NCI-H128 (cell line): ENCODE results near the gene SSNA1.

Source experiments
- DNase-seq: peaks from one replicate; lab custom pipeline; 2025; ENCODE audit not compliant: unreplicated experiment; lab: John Stamatoyannopoulos, UW

SSNA1 gene

GRCh38 chr9:137167747-137168572, 20.5 kb upstream of the SSNA1 start:
- no peak for DNase-seq

- no peak for DNase-seq
These were observed 19.9 kb upstream of the SSNA1 start for GRCh38 chr9:137168573-137168903.

GRCh38 chr9:137168904-137169856, 19.3 kb upstream of the SSNA1 start:
- DNase-seq = peak; percentile 60

- DNase-seq = no peak
These were observed 18.5 kb upstream of the SSNA1 start, which contains the start of gene LRRC26 for GRCh38 chr9:137169896-137170358. Gene LRRC26 (minus strand): TSS chr9:137170051. CDS start chr9:137169943, 108 bp downstream.

GRCh38 chr9:137170486-137171148, 17.9 kb upstream of the SSNA1 start:
- no peak for DNase-seq

DNA sequence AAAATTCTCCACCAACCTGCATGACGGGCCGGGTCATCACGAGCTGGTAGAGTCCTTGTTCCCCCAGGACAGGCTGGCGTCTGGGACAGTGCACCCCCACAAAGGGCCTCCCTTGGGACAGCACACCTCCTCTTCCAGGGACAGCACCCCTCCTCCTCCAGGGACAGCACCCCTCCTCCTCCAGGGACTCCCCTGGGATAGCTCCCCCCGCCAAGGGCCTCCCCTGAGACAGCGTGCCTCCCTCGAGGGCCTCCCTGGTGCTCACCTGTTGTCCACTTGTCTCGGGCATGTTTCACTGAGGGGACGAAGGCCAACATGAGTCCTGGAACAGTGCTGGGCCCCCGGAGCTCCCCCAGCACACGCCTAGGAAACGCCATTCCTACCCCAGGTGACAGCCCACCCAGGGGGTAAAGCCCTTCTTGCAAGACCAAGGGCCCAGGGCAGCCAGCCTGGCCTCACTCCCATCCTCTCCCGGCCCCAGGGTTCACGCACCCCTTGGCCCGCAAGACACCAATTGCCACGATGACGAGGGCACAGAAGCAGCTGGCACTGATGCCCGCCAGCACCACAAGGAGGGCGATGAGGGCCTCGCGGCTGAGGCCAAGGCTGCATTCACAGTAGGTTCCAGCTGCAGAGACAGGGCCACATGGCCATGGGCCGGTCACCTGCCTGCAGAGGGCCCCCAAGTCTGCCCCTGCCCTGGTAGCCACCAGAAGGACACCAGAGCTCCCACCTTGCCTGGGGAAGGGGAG, 17.2 kb upstream of the SSNA1 start:
- DNase-seq = no peak

DNA sequence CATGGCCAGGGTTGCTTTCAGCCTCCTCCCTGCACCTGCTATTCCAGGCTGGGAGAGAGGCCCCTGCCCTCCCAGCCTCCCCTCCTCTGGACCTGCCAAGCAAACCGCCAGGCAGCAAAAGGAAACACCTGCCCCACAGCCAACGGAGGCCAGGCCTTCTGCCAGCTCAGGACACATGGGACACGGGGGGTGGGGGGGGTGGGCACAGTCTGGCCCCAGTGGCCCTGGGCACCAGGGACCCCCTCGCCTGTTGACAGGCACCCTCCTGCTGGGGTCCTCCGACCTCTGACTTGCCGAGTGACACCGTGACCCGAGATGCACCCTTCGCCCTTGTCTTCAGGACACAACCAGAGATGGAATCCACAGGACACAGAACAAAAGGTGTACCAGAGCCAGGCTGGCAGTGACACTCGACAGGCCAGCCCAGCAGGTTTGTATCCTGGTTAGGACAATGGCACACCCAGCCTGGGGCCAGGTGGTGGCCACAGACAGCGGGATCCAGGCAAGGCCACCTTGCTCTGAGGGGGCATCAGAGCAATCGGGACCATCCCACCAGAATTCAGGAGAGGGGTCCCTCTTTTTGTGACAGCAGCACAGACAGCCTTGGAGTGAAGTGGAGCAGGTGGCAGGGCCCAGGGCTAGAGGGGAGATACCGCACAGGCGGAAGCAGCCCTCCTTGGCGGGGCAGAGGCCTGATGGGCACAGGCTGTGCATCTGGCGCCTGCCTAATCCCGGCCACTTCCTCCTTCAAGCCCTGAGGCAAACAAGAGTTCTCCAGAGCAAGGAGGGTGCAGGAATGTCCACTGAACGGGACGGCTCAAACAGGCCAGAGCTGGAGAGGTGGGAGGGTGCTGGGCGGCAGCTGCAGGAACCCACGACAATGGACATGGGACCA, 15.3 kb upstream of the SSNA1 start:
- no peak for DNase-seq

DNA sequence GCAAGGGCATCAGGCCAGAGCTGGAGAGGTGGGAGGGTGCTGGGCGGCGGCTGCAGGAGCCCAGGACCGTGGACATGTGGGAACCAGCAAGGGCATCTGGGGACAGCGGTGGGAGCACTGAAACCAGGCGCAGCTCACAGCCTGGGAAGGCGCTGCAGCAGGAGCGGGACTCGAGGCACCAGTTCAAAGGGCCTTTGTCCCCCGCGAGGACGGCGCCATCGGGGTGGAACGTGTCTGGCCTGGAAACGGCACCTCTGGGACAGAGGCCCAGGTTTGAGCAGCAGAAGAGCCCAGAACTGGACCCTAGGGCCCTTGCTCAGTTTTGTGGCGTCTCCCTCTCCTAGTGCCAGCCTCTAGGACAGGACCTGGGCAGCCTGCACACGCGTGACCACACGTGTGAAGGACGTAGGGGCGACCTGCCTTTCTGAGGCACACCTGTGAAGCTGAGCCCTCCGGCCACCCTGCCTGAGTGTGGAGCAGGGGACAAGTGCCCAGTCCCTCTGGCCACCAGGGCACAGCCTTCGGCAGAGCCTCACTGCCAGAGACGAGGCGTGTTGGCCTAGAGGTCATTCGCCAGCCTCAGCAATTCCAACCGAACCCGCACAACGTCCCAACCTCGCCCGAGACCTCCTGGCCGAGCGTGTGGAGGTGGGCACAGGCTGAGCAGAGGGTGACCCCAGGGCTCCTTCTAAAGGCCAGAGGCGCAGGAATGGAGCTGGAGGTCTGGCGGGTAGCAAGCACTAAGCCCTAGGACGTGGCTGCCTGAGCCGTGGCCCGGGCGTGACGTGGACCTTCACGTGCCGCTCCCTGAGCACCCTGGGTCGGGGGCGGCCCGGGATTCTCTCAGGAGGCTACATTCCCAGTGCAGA, 14.4 kb upstream of the SSNA1 start:
- DNase-seq = no peak

GRCh38 chr9:137174722-137175293, 13.7 kb upstream of the SSNA1 start:
- DNase-seq = no peak

DNA sequence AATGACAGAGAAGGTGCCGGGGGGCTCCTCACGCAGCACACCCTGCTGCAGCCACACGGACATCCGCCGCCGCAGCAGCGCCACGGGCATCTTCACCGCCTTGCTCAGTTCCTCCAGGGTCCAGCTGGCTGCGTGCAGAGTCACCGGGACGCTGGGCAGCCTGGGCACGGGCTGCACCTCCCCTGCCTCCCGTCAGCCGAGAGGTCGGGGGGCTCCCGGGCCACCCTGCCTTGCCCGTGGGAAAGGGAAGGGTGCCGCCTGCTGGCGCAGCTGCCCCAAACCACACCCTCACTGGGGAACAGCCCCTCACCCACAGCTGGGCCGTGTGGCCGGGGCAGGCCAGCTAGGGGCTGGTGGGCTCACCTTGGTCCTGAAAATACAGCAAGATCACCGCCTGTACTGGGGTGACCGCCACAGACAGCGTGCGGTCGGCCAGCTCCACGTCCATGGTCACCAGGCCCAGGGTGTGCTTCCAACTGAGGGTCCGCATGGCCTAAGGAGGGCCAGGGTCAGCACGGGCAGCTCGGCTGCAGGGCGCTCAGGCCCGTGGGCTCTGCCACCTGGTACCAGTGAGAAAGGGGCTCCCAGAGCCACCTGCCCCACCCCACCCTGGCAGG, 13.0 kb upstream of the SSNA1 start:
- no peak for DNase-seq

DNA sequence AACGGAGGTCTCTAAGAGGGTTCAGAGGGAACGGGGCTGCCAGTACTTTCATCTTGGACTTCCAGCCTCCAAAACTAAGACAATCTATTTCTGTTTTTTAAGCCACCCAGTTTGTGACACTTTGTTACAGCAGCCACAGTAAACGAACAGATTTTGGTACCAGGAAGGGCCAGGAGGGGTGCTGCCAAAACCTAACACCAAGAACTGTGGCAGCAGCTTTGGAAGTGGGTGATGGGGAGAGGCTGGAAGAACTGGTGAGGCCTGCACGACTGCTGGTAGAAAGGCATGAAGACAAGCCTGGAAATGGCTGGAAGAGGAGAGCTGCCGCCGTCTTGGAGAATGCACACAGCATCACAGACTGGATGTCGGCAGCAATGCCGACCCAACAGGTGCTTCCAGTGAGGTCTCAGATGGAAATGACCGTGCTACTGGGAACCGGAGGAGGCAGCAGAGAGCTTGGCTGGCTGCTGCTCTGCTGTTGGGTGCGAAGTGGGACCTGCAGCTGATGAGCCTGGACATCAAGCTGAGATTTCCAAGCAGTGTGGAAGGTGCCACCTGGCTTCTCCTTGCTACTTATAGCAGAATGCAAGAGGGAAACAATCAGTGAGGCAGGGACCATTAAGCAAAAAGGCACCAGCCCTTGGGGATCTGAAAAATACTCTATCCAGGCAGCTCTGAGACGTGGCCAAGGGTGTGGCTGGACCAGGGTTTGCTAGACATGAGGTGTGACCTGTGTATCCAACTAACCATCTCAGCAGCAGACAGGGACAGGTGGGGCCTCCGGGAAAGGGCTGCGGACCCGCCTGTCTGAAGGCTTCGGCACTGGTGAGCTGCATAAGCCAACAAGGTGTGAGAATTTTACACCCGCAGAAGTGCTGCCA, 11.9 kb upstream of the SSNA1 start:
- DNase-seq = no peak

- DNase-seq = no peak
These were observed 10.1 kb upstream of the SSNA1 start for GRCh38 chr9:137178201-137178938.

DNA sequence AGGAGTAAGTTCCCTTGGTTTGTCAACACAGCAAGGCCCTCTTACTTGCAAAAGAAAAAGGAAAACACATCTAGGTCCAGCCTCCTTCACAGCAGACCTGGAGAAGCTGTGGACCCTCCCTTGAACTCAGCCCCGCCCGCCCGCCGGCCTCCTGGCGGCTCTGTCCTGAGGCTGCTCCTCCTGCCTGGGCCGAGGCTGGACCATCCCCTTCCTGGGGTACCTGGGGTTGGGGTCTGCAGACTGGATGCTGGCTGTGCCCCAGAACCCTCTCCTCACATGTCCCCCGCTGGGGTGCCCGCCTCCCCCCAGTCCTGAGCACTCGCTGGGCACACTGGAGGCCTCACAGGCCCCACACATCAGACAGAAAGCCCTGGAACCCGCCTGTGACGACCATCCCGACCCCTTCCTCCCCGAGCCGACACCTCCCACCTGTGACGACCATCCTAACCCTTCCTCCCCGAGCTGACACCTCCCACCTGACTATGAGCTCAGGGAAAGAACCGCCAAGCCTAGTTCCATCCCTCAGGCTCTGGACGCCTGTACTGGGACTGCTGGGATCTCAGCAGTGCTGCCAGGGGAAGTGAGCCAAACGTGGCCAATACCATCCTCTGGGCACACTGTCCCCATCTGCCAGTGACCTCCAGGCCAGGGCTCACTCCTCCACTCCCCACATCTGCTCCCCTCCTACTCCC, 9.4 kb upstream of the SSNA1 start:
- DNase-seq = no peak

DNA sequence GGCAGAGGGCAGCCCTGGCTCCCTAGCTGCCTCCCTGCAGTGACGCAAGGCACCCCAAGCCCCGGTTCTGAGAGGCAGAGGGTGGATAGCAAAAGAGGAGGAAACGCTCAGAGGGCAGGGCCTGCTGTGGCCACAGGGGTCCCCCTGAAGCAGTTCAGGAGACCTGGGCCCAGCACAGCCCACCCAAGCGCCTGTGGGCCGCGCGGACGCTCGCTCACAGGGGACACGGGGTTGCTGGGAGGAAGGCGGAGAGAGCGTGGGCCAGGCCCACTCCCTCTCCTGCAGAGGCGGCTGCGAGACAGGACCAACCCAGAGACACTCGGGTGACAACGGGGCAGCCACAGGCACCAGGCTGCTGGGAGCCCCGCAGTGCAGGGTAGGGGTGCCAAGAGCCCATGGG, 8.7 kb upstream of the SSNA1 start:
- DNase-seq = no peak

- DNase-seq = no peak
These were observed 8.0 kb upstream of the SSNA1 start for GRCh38 chr9:137180491-137180890.

- DNase-seq = no peak
These were observed 6.8 kb upstream of the SSNA1 start for GRCh38 chr9:137181680-137182079.
